Stimulated activated CD4-positive, alpha-beta T cell treated with anti-CD3 and anti-CD28 coated beads, TNF-alpha, amount 100 ng/mL, for 48 hours (primary cell): Measurements from ENCODE around the gene NGFR.
"Not testable (repeated sequence)": the region's sequence is repeated elsewhere in the genome, so short reads cannot be mapped to it uniquely, and the experiment has no call there.

Source experiments
- DNase-seq, 3 donors: peaks; one replicate each; pipeline ENCODE4 v3.0.0-alpha.2; 2020; ENCODE audit warnings: low read depth in 3 of 3

The NGFR gene

DNA sequence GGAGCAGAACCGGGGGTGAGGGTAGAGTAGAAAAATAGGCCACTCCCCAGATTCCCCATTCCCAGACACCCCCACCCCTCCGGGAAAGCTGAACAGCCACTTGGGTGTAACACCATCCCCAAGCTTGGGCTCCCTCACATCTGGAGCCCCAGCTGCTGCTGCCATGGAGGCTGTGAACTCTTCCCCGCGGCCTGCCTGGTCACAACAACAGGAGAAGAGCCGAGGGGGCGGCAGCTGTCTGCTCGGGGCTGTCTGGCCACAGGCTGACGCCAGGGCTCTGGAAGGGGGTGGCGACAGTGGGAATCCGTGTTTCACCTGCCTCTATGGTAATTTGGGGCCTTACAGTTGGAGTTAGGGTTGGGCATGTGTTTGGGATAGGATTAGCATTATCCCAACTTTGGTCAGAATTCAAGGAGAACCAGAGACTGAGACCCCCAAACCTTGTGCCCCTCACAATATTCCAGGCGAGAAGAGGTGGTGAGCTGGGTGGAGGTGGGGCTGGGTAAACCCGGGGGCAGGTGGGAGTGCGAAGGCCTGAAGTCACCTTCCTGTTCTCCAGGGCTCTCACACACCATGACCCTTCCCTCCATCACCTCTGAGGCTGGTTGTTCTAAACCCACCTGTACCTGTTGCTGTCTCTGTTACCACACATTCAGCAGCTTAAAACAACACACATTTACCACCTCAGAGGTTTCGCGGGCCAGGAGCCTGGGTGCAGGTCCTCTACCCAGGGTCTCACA lies 50.9 kb downstream of the NGFR start:
- DNase-seq = no peak

DNA sequence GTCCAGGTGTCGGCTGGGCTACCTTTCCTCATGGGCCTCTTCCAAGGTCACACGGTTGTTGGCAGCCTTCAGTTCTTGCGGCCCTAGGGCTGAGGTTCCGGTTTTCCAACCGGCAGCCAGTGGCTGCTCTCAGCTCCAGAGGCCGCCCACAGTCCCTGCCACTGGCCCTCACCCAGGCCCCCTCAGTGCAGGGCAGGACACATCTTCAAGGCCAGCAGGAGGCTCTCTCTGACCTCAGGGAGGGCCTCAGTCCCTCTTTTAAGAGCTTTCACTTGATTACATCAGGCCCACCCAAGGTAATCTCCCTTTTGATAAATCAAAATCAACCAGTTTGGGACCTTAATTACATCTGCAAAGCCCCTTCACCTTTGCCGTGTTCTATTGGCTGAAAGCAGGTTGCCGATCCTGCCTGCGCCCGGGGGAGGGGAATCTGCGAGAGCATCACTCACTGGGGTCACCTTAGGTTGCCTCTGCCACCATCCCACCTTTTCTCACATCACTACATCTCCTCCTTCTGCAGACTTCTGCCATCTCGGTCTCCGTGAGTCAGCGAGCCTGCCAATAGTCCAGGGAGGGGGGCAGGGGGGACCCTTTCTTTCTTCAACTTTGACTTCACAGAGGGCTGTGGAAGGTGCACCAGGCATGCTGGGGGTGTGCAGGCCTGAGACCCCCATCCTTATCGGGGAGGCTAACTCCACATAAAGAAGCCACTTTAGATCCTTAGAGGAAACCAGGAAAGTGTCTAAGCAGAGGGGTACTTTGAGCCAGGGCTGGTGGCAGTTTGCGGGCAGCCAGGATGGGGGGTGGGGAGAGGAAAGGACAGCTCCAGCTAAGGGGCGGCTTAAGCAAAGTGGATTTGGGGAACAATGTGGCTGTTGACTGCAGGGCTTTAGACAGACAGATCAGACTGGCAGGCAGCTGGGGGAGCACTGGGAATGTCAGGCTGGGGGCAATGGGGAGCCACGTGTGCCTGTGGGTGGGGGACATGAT lies 51.7 kb downstream of the NGFR start:
- no peak for DNase-seq

DNA sequence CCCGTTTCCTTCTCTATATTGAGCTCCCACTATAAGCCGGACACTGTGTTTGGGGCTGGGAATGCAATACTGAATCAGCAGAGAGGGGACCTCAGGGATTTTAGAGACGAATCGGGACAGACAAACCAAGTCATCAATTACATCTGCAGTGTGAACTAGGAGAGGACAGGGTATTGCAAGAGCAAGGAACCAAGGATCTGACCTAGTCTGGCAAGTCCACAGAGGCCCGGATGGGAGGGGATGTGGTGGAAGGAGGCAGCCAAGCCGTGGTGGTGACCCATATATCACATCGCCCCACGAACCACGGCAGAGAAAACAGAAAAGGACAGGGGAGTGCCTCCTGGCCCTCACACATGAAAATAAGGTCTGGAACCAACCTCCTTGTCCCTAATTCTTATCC lies 52.5 kb downstream of the NGFR start:
- no peak for DNase-seq

DNA sequence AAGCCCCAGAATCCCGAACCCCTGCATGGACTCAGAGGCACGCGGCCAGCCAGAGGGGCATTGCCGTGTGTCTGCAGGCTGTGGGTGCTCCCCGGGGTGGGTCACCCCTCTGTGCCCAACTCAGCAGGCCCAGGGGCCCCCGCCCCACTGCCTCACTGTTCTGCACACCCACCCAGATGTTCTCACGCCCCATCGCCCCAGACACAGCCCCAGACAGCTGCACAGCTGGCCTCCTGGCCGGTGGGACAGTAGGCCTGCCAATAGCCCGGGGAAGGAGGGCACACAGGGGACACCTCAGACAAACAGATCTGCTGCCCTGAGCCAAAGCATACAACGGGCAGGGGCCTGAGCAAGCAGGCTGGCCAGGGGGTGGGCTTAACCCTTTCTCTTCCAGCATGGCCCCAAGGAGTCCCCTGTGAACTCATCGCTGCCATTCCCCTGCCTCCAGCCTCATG lies 53.0 kb downstream of the NGFR start:
- no peak for DNase-seq

DNA sequence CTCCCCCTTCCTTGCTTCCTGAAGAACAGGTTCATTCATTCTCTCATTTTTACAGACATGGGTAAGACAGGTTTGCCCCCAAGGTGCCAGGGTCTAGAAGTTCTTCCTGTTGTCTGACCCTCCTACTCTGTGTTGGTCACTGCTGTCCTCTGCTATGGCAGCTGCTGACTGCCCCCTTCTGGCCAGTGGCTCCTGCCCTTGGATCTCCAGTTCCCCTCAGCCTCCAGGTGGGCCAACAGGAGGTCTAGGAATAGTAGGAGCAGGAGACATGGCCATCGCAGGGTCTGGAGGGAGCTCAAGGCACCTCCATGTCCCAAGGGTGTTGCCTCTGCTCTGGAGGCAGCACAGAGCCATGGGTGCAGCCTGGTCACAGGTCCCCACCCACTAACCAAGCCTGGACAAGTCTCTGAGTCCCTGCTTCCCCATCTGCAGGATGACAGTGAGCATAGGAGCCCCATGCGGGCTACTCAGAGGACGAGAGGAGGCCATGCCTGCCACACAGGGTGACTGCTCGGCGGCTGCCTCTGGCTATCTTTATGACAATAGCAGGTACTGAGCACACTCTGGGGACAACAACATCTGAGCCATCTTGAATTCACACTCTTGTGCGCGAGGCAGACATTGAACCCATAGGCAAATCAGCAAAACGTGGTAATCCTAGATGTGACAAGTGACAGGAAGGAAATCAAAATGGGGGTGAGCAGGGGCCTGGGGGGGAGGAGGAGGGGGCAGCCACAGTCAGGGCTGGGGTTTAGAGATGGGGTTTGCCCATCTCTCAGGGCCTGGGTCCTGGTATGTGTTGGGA lies 53.6 kb downstream of the NGFR start:
- DNase-seq = no peak

DNA sequence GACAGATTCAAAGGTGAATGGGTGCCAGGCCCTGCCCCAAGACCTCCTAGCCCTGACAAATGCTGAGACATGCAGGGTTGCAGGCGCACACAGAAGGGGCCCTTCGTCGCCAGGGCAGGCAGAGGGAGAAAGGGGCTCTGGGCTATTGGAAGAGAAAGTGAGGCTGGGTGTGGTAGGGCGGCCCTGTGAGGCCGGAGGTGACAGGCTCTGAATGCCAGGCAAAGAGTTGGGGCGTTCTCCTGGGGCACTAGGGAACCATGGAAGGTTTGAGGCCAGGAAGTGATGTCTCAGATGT lies 54.2 kb downstream of the NGFR start:
- no peak for DNase-seq

DNA sequence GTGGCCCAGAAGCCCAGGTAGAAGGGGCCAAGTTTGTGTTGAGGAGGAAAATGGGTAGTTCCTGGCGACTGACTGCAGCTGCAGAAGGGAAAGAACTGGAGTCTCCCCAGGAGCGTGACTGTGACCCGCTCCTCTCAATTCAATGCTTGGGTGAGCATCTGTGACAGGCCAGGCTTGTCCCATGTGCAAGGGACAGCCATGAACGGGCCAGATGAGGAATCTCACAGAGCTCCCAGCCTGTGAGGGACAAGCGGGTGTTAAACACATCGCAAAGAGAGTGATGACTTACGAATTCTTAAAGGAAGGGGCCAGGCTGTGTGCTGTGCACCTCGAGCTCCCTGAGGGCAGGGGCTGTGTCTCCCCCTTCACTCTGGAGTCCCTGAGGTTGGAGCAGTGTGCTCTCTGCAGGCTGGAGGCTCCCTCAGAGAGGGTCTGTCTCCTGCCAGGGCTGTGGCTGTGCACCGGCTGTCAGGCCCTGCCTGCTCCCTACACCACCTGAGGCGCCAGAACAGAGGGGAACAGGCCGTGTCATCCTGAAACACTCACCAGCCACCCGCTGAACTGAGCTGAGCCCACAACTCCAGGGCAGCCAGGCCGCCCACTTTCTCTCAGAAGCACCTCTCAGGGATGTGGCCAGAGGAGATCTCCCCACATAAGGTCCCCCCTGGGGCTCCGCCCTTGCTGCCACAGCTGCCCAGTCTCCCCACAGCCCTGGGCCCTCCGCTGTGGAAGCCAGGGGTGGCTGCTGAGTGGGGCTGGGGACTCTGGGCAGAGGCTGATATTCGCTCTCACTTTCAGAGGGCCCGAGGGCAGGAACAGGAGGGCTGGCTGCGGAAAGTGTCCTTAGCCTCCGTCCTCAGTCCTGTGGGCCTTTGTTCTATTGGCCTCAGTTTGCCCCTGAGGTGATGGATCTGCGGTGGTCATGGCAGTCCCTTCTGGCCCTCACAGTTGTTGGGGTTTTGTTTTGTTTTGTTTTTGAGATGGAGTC lies 54.9 kb downstream of the NGFR start:
- DNase-seq = no peak

DNA sequence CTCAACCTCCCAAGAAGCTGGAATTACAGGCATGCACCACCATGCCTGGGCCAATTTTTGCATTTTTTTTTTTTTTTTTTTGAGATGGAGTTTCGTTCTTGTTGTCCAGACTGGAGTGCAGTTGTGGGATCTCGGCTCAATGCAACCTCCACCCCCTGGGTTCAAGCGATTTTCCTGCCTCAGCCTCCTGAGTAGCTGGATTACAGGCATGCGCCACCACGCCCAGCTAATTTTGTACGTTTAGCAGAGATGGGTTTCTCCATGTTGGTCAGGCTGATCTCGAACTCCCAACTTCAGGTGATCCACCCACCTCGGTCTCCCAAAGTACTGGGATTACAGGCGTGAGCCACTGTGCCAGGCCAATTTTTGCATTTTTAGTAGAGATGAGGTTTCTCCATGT lies 55.7 kb downstream of the NGFR start:
- DNase-seq = not testable (repeated sequence)

DNA sequence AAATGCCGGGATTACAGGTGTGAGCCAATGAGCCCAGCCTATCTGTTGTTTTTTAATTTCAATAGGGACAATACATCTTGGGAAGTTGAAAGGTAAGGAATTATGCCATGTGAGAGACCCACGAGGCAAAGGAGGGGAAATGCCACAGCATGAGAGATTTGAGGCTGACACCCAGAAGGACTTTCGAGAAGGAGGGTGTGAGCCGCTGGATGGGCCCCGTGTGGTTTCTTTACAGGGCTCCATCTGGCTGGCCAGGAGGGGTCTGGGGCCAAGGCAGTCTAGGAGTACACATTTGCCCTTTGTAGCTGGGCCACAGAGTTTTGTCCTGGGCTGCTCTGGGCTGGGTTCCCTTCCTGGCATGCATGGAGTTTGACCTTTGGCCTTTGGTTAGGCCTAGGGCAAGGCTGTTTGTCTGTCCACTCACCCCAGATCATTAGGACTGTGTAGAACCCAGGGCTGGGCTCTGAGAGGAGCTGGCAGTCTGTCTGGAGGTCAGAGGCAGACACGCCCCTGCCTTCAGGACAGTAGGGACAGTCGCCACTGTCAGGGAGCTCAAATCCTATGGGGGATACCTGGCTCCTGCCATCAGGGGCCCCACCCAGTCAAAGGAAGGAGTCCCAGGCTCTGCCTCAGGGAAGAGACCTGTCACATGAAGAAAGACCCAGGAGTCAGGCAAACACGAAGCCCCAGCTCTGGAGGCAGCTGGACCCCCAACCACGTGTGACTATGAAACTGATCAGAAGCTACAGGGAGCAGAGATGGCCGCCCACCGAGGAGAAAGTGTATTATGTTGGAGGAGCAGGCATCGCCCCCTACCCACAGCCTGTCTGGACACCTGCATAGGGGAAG lies 56.4 kb downstream of the NGFR start:
- no peak for DNase-seq

DNA sequence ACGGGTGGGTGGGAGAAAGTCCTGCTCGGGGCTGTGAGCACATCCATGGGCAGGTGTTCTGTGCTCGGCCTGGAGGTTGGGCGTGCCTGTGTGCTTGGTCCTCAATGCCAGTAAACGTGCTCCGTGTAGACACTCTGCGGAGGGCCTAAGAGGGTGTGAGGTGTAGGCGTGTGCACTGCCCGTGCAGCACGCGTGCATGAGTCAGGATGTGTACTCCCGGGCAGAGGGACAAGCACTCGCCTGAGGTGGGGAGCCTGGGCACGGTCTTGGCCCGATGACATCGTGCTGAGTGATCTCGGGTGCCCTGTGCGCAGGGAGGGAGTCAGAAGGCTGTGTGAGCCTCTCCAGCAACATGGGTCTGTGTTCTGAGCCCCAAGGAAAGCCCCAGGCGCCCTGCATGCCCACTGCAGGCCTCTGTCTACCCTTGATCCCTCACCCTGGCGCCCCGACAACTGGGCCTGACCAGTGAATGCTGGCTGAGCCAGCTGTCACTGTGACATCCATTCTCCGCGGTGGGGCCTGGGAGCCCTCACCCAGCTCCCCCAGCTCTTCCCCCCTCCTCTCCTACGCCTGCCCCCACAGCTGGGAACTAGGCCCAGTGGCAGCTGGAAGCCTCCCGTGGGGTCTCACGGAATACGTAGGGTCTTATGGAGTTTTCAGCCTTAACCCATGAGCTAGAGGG lies 57.1 kb downstream of the NGFR start:
- DNase-seq = no peak

DNA sequence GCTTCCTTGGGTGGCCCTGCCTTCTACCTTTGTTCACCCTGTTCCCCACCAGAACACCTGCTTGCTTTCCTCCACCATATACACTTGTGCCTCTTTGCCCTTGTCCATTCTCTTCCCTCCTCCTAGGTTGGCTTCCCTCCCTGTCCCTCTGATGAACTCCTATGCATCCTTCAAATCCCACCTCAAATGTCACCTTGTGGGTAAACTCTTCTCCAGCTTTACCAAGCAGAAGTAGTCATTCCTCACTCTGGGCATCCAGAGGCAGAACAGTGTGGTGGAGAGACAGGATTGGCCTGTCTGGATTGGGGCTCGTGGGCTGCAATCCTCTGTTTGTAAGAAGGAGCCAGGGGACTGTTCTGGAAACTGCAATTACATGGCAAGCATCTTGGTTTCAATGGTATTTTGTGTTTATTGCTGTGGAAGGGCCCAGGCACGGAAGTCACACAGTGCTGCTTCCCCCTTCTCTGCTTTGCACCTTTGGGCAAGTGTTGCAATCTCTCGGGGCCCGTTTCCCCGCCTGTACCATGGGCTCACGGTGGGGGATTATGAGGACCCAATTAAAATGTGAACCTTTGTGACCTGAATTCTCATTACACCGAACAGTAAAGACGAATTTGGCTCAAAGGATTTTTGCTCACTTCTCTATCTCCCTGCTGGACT lies 58.7 kb downstream of the NGFR start:
- DNase-seq = no peak

DNA sequence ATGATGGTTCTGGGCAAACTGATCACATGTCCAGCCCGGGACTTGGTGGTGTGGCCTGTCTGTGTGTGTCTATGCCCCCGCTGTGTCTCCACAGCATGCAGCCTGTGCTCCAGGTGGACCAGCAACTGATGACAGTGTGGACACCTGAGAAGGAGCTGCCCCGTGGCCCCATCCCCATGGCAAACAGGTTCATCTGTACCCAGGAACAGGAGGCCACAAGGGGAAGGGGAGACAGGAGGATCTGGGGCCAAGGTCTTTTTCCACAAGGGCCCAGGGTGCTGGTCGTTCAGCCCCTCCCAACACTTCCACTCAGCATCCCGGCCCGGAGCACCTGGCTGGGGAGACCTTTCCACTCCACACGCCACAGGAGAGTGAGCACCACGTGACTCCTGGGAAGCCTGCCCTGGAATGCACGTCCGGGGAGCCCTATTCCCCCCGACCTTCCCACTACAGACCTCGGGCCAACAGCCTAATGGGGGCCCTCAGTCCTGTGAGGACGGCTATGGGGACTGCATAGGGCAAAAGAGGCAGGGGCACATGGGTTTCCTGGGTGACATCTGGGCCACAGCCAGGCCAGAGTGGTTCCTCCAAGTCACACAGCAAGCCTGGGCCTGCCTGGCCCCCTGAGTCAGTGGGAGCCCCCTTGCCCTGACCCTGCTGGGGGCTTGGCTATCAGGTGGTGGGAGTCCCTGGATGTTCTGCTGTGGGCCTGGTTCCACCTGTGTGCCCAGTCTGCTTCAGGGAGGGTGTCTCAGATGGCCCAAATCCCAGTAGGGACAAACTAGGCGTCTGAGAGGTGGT lies 59.8 kb downstream of the NGFR start:
- DNase-seq = no peak

DNA sequence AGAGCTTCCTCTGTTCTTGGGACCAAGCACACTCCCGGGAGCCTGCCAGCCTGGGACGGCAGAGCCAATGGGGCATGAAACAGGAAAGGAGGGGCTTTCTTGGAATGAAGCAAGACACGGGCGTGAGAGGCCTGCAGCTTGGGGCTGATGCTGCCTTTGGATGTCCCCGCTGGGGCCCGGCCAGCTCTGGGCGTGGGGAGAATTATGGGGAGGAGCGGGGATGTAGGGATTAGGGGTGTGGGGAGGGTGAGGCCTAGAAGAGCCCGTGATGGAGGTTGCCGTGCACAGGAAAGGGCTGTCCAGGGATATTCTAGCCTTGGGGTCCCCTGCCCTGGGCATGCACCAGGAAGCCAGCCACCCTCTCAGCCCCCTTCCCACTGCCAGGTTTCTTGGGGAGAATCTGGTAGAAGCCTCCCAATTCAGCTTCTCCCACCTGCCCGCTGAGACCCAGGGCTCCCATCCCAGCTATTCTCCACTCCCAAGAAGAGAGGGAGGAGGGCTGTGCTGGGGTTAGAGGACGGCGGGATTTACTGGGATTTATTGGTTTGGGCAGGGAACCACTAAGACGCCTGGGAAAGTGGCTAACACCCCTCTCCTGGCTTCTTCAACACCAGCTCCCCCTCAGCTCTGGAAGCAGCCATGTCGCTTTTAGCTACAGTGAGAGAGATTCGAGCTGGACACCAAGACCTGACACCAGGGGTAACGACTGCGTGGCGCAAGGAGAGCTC lies 60.6 kb downstream of the NGFR start:
- DNase-seq = no peak

DNA sequence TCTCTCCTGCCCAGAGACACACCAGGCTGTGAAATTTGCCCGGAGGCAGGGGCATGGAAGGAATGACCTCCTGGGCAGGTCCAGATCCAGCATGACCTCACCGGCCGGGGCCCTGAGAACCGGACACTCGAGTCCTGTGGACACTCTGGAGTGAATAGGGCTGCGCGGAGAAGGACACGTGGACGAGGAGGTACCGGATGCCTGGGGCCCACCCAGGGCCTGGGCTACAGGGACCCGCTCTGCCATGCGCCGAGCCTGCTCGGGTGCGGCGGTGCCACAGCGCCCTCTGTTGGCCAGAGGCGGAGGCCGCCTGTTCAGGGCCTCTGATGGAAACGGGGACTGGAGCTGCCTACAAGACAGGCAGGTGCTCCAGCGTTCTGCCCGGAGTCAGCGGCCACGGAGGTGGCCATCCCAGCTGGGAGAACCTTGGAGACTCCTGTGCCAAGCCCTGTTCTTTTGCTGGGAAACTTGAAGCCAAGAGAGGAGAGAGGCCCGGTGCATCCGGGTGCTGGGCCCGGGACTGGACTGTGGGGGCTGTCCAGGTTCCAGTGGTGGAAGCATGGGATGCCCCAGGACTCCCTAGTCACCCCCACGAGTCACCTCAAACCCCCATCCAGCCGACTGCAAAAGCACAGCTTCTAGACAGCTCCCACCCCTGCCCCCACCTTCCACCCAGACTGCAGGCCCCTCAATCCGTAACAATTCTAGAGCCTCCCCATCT lies 61.3 kb downstream of the NGFR start:
- DNase-seq = peak; percentile 74 to 78 (median 77)

DNA sequence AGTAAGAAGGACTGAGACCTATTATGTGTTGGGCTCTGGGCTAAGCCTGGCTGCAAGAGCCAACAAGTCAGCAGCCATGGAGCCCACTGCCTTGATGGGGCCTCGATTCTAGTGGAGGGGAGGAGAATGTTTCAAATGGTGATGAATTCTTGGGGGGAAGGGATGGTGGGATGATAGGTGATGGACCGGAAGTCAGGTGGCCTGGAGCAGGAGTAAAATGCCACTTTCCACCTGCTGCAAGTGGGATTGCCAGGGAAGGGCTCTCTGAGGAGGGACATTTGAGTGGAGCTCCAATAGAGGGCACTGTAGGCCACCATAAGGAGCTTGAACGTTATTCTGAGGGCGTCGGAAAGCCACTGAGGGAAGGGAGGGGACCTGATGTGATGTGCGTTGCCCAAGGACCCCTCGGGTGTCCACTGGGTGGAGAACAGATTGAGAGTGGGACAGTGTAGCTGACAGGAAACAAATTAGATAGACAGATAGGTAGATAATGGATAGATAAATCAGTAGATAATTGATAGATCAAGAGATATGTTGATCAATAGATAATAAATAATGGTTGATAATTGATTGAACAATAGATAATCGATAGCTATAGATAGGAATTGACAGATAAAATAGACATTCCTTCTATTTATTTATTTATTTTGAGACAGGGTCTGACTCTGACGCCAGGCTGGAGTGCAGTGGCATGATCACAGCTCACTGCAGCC lies 62.4 kb downstream of the NGFR start:
- no peak for DNase-seq
